Measurements from ENCODE around the gene IQSEC1. TPM values are rescaled to one million over a fixed set of nuclear protein-coding genes. Genes with fewer than 3 reads are reported as not detected.

Gene IQSEC1
- total and polyA plus RNA-seq, 2 of the 8 experiments (the other 6 are each of a cell fraction or from before 2014, with no cell fraction given): 6.8 to 28.8 TPM

- H3K56ac ChIP-seq (replicated peaks; ENCODE audit: insufficient read length, low read depth, low read length): no peak overlapping the region
- H2AFZ ChIP-seq (ENCODE audit: low read length): no peak overlapping the region
- no peak overlapping the region for H2BK5ac ChIP-seq (ENCODE audit: low read depth, low read length)
- H4K91ac ChIP-seq (replicated peaks; ENCODE audit: insufficient read length, low read length): no peak overlapping the region
- H3K4me2 ChIP-seq (ENCODE audit: insufficient read depth in 1 of 2, low read depth in 2 of 2, low read length in 2 of 2): no peak overlapping the region
- H3K4ac ChIP-seq (replicated peaks; ENCODE audit: insufficient read length, low read depth, low read length): no peak overlapping the region
- H3K18ac ChIP-seq (ENCODE audit: extremely low read depth, low read length): no peak overlapping the region
- WGBS, 2 experiments (ENCODE audit: extremely low coverage in 1 of 2, insufficient coverage in 1 of 2, insufficient read length in 1 of 2, insufficient replicate concordance in 2 of 2, low coverage in 1 of 2, low lambda C conversion rate in 2 of 2, missing lambda C conversion rate in 1 of 2): 75% methylated on average over 4 of the region's 4 CpGs; no CpG with 5 or more reads in 1 of the 2 experiments
- H3K9ac ChIP-seq (replicated peaks in 1 of 4; ENCODE audit: extremely low read depth in 1 of 4, low read depth in 3 of 4, low read length in 3 of 4): no peak overlapping the region
- H4K8ac ChIP-seq (ENCODE audit: extremely low read depth, insufficient read depth, low read length): no peak overlapping the region
- H2BK120ac ChIP-seq (replicated peaks; ENCODE audit: low read depth, low read length): no peak overlapping the region
- no peak overlapping the region for H2BK20ac ChIP-seq (ENCODE audit: low read length)
- H3K79me1 ChIP-seq (ENCODE audit: low read depth, low read length): no peaks in the 10 kb centered on the region; the same call in 1 of the 2 replicates
- H3K9me3 ChIP-seq (ENCODE audit: insufficient read depth in 2 of 2, low read depth in 1 of 2, low read length in 1 of 2): no peaks in the 10 kb centered on the region
- H4K5ac ChIP-seq (ENCODE audit: insufficient read length, low read depth, low read length): no peak overlapping the region
- no peak for DNase-seq (ENCODE audit: low read depth in 1 of 2, low spot score in 2 of 2)
- no peaks in the 10 kb centered on the region for H3K36me3 ChIP-seq (ENCODE audit: control insufficient read depth in 2 of 4, insufficient read depth in 4 of 4, low read length in 3 of 4)
- H3K79me2 ChIP-seq (ENCODE audit: control insufficient read depth in 1 of 2, insufficient read depth in 2 of 2, low read length in 2 of 2): no peaks in the 10 kb centered on the region
- no peak overlapping the region for H2BK15ac ChIP-seq (ENCODE audit: low read length)
- H2AK5ac ChIP-seq (ENCODE audit: low read depth, low read length): no peak overlapping the region
- no peak overlapping the region for H3K14ac ChIP-seq (ENCODE audit: insufficient read length)
- H3K23me2 ChIP-seq (ENCODE audit: low read depth, low read length): no peaks in the 10 kb centered on the region
- H3K23ac ChIP-seq (ENCODE audit: insufficient read length): no peak overlapping the region
- peaks cover 0 to 2% of the 10 kb centered on the region in 2 experiments for H4K20me1 ChIP-seq (replicated peaks in 1 of 2; ENCODE audit: control insufficient read depth in 1 of 2, insufficient read depth in 2 of 2, low read length in 2 of 2)
- ChIA-PET POLR2A (ENCODE audit: partially characterized antibody) (no interaction called here), CTCF (ENCODE audit: partially characterized antibody) (interaction anchor here (0.7 to 2.1 kb wide), 5 partner anchors 18 to 81 kb away, joined by 3 to 8 read pairs (median 3); no protein-coding TSS in a partner anchor)
- no peak for FAIRE-seq
- H3K4me1 ChIP-seq (replicated peaks in 1 of 4; ENCODE audit: control insufficient read depth in 3 of 4, insufficient read depth in 4 of 4, low read length in 3 of 4): no peaks in the 10 kb centered on the region; a peak in 1 of 7 replicates
- H3K27ac ChIP-seq (ENCODE audit: low read depth, low read length): no peak overlapping the region
- H3K27me3 ChIP-seq (replicated peaks in 1 of 4; ENCODE audit: control insufficient read depth in 3 of 4, extremely low read depth in 1 of 4, insufficient read depth in 3 of 4, low read length in 3 of 4): no peaks in the 10 kb centered on the region
- no peak overlapping the region for H2BK12ac ChIP-seq (ENCODE audit: low read depth, low read length)
- H3K4me3 ChIP-seq (ENCODE audit: extremely low read depth in 1 of 4, insufficient read depth in 2 of 4, low read depth in 3 of 4, low read length in 4 of 4): no peak overlapping the region
- no peak for TF ChIP-seq CHD1 (IDR thresholded peaks at IDR 0.05; ENCODE audit: low read depth, low read length)
- no peak for TF ChIP-seq BACH1 (IDR thresholded peaks at IDR 0.05; ENCODE audit: low read length)
- no peak for TF ChIP-seq FOSL1 (IDR thresholded peaks at IDR 0.05; ENCODE audit: insufficient read depth, low read depth, low read length)
- TF ChIP-seq RBBP5 (IDR thresholded peaks at IDR 0.05; ENCODE audit: borderline replicate concordance, low read depth, low read length): no peak
- no peak for TF ChIP-seq SRF (IDR thresholded peaks at IDR 0.05; ENCODE audit: low read depth, low read length)
- TF ChIP-seq SIX5 (IDR thresholded peaks at IDR 0.05; ENCODE audit: low read depth, low read length): no peak
- no peak for TF ChIP-seq TEAD4 (IDR thresholded peaks at IDR 0.05; ENCODE audit: low read depth, low read length)
These were observed 7.5 kb downstream of the IQSEC1 start for GRCh38 chr3:13065727-13066126.
